SK-N-SH treated with all-trans-retinoic acid at 6 μM for 48 hours (cell line): Measurements from ENCODE around the gene LTBP1.

Experiments used
- ARNTL ChIP-seq: fragments of 450-650 bp; formaldehyde crosslinking; IDR thresholded peaks from 2 replicates; pipeline ENCODE4 v1.5.0; 2020; ENCODE audit warnings: low read depth, mild to moderate bottlenecking, moderate library complexity, borderline replicate concordance
- BACH2 ChIP-seq: fragments of 250-450 bp; sonication (Bioruptor Pico); IDR thresholded peaks from 2 replicates; pipeline ENCODE4 v1.9.0; 2021; ENCODE audit warnings: mild to moderate bottlenecking, borderline replicate concordance
- GLIS3 ChIP-seq: fragments of 250-450 bp; sonication (Bioruptor Pico); IDR thresholded peaks from 2 replicates; pipeline ENCODE4 v1.5.0; 2020; ENCODE audit warnings: mild to moderate bottlenecking, moderate library complexity
- RARB ChIP-seq: fragments of 250-450 bp; sonication (Bioruptor Pico); IDR thresholded peaks from 2 replicates; pipeline ENCODE4 v1.8.0; 2021; ENCODE audit warnings: mild to moderate bottlenecking, moderate library complexity
- ZNF70 ChIP-seq: fragments of 450-650 bp; formaldehyde crosslinking; IDR thresholded peaks from 2 replicates; pipeline ENCODE4 v1.5.0; 2020; ENCODE audit warnings: mild to moderate bottlenecking, moderate library complexity
- TF ChIP-seq, protein P1 (sequence below): fragments of 250-450 bp; sonication (Bioruptor Pico); IDR thresholded peaks from 2 replicates; pipeline ENCODE4 v1.5.1; 2020; ENCODE audit warnings: low read depth, mild to moderate bottlenecking, moderate library complexity
- TF ChIP-seq, protein P2 (sequence below): fragments of 250-450 bp; sonication (Bioruptor Pico); IDR thresholded peaks from 2 replicates; pipeline ENCODE4 v1.5.0; 2020; ENCODE audit warnings: mild to moderate bottlenecking, moderate library complexity
- TF ChIP-seq, protein P3 (sequence below): fragments of 250-450 bp; sonication (Bioruptor Pico); IDR thresholded peaks from 2 replicates; pipeline ENCODE4 v1.5.1; 2021; ENCODE audit warnings: mild to moderate bottlenecking, moderate library complexity

DNA sequence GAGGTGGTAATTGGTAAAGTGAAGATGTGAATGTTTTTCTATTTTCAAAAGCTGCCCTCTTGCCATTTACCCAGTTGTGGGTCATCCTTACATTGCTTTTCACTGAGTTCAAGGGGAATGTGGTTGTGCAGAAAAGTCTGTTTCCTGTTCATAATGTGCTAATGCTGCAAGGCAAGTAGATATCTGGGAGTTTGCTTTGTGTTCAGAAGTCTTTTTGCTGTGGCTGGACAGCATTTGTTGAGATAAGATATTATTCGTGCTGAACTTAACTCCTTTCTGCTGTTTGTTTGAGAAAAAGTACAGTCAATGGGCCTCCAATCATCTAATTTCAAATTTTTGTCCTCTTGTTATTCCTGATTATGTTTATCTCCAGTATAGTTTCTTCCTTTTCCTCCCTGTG is 263.2 kb downstream of the LTBP1 start:
- no peak for TF ChIP-seq ZNF70 (CRISPR knock-in tag)
- TF ChIP-seq, protein P1, sequence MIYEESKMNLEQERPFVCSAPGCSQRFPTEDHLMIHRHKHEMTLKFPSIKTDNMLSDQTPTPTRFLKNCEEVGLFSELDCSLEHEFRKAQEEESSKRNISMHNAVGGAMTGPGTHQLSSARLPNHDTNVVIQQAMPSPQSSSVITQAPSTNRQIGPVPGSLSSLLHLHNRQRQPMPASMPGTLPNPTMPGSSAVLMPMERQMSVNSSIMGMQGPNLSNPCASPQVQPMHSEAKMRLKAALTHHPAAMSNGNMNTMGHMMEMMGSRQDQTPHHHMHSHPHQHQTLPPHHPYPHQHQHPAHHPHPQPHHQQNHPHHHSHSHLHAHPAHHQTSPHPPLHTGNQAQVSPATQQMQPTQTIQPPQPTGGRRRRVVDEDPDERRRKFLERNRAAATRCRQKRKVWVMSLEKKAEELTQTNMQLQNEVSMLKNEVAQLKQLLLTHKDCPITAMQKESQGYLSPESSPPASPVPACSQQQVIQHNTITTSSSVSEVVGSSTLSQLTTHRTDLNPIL: no peak
- TF ChIP-seq, protein P2, sequence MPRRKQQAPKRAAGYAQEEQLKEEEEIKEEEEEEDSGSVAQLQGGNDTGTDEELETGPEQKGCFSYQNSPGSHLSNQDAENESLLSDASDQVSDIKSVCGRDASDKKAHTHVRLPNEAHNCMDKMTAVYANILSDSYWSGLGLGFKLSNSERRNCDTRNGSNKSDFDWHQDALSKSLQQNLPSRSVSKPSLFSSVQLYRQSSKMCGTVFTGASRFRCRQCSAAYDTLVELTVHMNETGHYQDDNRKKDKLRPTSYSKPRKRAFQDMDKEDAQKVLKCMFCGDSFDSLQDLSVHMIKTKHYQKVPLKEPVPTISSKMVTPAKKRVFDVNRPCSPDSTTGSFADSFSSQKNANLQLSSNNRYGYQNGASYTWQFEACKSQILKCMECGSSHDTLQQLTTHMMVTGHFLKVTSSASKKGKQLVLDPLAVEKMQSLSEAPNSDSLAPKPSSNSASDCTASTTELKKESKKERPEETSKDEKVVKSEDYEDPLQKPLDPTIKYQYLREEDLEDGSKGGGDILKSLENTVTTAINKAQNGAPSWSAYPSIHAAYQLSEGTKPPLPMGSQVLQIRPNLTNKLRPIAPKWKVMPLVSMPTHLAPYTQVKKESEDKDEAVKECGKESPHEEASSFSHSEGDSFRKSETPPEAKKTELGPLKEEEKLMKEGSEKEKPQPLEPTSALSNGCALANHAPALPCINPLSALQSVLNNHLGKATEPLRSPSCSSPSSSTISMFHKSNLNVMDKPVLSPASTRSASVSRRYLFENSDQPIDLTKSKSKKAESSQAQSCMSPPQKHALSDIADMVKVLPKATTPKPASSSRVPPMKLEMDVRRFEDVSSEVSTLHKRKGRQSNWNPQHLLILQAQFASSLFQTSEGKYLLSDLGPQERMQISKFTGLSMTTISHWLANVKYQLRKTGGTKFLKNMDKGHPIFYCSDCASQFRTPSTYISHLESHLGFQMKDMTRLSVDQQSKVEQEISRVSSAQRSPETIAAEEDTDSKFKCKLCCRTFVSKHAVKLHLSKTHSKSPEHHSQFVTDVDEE (CRISPR knock-in tag): no peak
- TF ChIP-seq, protein P3, sequence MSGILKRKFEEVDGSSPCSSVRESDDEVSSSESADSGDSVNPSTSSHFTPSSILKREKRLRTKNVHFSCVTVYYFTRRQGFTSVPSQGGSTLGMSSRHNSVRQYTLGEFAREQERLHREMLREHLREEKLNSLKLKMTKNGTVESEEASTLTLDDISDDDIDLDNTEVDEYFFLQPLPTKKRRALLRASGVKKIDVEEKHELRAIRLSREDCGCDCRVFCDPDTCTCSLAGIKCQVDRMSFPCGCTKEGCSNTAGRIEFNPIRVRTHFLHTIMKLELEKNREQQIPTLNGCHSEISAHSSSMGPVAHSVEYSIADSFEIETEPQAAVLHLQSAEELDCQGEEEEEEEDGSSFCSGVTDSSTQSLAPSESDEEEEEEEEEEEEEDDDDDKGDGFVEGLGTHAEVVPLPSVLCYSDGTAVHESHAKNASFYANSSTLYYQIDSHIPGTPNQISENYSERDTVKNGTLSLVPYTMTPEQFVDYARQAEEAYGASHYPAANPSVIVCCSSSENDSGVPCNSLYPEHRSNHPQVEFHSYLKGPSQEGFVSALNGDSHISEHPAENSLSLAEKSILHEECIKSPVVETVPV (CRISPR knock-in tag): no peak
- no peak for TF ChIP-seq RARB (CRISPR knock-in tag)
- TF ChIP-seq BACH2: no peak
- TF ChIP-seq ARNTL (CRISPR knock-in tag): no peak
- no peak for TF ChIP-seq GLIS3 (CRISPR knock-in tag)
